ENCODE data around the gene DBT. TPM values are rescaled to one million over a fixed set of nuclear protein-coding genes. Genes with fewer than 3 reads are reported as not detected.
"Not testable (repeated sequence)": the region's sequence is repeated elsewhere in the genome, so short reads cannot be mapped to it uniquely, and the experiment has no call there.

The DBT gene
- total RNA-seq, 1 donor from 2014 or later: 18.0 TPM

- no peak for TF ChIP-seq CTCF (IDR thresholded peaks at IDR 0.05; ENCODE audit: unreplicated experiment)
- Mint-ChIP-seq H3K27ac (peak overlapping the region; percentile 98), H3K27me3 (ENCODE audit: low read depth) (no peaks in the 10 kb centered on the region), H3K9me3 (peaks cover 40% of the 10 kb centered on the region), H3K4me1 (peaks cover 20% of the 10 kb centered on the region), H3K4me3 (peak overlapping the region; percentile 98), H3K36me3 (peaks cover 31% of the 10 kb centered on the region)
- DNase-seq (ENCODE audit: low spot score in 2 of 2, unreplicated experiment in 2 of 2): no peak
These were observed 15.9 kb upstream of the DBT start for GRCh38 chr1:100265562-100265930.

GRCh38 chr1:100264081-100264480, 14.4 kb upstream of the DBT start:
- not testable (repeated sequence) for DNase-seq (ENCODE audit: low spot score in 2 of 2, unreplicated experiment in 2 of 2); H3K27ac Mint-ChIP-seq; H3K4me3 Mint-ChIP-seq; H3K27me3 Mint-ChIP-seq (ENCODE audit: low read depth)
- Mint-ChIP-seq H3K9me3 (peaks cover 40% of the 10 kb centered on the region), H3K4me1 (peaks cover 17% of the 10 kb centered on the region), H3K36me3 (peaks cover 25% of the 10 kb centered on the region)

- no peak for TF ChIP-seq CTCF (IDR thresholded peaks at IDR 0.05; ENCODE audit: unreplicated experiment)
- no peak for DNase-seq (ENCODE audit: low spot score in 2 of 2, unreplicated experiment in 2 of 2)
- H3K4me1 Mint-ChIP-seq: peaks cover 6% of the 10 kb centered on the region
- no peak overlapping the region for H3K27ac Mint-ChIP-seq
- H3K9me3 Mint-ChIP-seq: peaks cover 40% of the 10 kb centered on the region
- no peaks in the 10 kb centered on the region for H3K27me3 Mint-ChIP-seq (ENCODE audit: low read depth)
- peaks cover 20% of the 10 kb centered on the region for H3K36me3 Mint-ChIP-seq
- H3K4me3 Mint-ChIP-seq: no peak overlapping the region
These were observed 12.1 kb upstream of the DBT start for GRCh38 chr1:100261686-100262085.

- not testable (repeated sequence) for H3K27me3 Mint-ChIP-seq (ENCODE audit: low read depth); H3K36me3 Mint-ChIP-seq; H3K4me3 Mint-ChIP-seq; H3K4me1 Mint-ChIP-seq; H3K27ac Mint-ChIP-seq; DNase-seq (ENCODE audit: low spot score in 2 of 2, unreplicated experiment in 2 of 2)
- peaks cover 25% of the 10 kb centered on the region for H3K9me3 Mint-ChIP-seq
These were observed 8.8 kb upstream of the DBT start for GRCh38 chr1:100258427-100258826.

GRCh38 chr1:100256273-100256672, 6.6 kb upstream of the DBT start:
- H3K36me3 Mint-ChIP-seq; H3K4me3 Mint-ChIP-seq; H3K4me1 Mint-ChIP-seq; H3K27ac Mint-ChIP-seq; DNase-seq (ENCODE audit: low spot score in 2 of 2, unreplicated experiment in 2 of 2); H3K9me3 Mint-ChIP-seq; H3K27me3 Mint-ChIP-seq (ENCODE audit: low read depth): not testable (repeated sequence)

GRCh38 chr1:100253552-100253951, 3.9 kb upstream of the DBT start:
- Mint-ChIP-seq H3K36me3 (no peaks in the 10 kb centered on the region), H3K9me3 (no peaks in the 10 kb centered on the region), H3K27ac (no peak overlapping the region), H3K4me3 (no peak overlapping the region), H3K27me3 (ENCODE audit: low read depth) (no peaks in the 10 kb centered on the region), H3K4me1 (peaks cover 2% of the 10 kb centered on the region)
- TF ChIP-seq CTCF (IDR thresholded peaks at IDR 0.05; ENCODE audit: unreplicated experiment): no peak
- DNase-seq (ENCODE audit: low spot score in 2 of 2, unreplicated experiment in 2 of 2): no peak

GRCh38 chr1:100252901-100253300, 3.3 kb upstream of the DBT start:
- Mint-ChIP-seq H3K27ac (no peak overlapping the region), H3K4me1 (peaks cover 2% of the 10 kb centered on the region), H3K9me3 (no peaks in the 10 kb centered on the region), H3K4me3 (no peak overlapping the region), H3K36me3 (no peaks in the 10 kb centered on the region), H3K27me3 (ENCODE audit: low read depth) (no peaks in the 10 kb centered on the region)
- TF ChIP-seq CTCF (IDR thresholded peaks at IDR 0.05; ENCODE audit: unreplicated experiment): no peak
- no peak for DNase-seq (ENCODE audit: low spot score in 2 of 2, unreplicated experiment in 2 of 2)

All from mesothelial cell of epicardium (in vitro differentiated cells).